ENCODE measurements around the gene GRB10. TPM values are rescaled to one million over a fixed set of nuclear protein-coding genes. Genes with fewer than 3 reads are reported as not detected.

GRB10 gene
- total RNA-seq, 3 donors from 2014 or later: 56.8 to 71.1 (median 61.2) TPM

DNA sequence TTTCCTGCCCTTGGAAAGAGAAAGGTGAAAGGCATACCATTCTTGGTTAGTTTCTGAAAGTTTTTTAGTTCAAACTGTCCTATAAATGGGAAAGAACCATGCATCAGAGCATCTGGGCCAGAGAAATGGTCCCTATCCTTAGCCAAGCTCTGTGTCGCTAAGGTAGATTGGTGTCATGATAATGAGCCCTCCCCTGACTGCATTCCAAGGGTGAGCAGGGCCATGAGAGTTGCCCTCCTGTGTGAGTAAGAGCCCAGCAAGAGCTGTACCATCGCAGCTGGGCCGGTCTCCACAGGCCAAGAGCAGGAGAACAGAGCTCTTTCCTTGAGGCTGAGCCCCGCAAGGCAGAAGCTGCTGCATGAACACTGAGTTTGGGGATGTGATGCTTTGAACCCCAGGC, 30.3 kb downstream of the GRB10 start:
- Histone ChIP-seq H3K9me3 (no peaks in the 10 kb centered on the region), H3K27me3 (no peaks in the 10 kb centered on the region), H3K27ac (no peak overlapping the region), H3K36me3 (no peaks in the 10 kb centered on the region), H3K4me3 (no peak overlapping the region), H3K4me1 (no peaks in the 10 kb centered on the region)
- intact Hi-C loops (cut with DNase I; ENCODE audit: low total_unique reads): no loop called here
- DNase-seq (ENCODE audit: low spot score in 2 of 2): no peak
- TF ChIP-seq POLR2AphosphoS5 (IDR thresholded peaks at IDR 0.05): no peak
- TF ChIP-seq, protein P1, sequence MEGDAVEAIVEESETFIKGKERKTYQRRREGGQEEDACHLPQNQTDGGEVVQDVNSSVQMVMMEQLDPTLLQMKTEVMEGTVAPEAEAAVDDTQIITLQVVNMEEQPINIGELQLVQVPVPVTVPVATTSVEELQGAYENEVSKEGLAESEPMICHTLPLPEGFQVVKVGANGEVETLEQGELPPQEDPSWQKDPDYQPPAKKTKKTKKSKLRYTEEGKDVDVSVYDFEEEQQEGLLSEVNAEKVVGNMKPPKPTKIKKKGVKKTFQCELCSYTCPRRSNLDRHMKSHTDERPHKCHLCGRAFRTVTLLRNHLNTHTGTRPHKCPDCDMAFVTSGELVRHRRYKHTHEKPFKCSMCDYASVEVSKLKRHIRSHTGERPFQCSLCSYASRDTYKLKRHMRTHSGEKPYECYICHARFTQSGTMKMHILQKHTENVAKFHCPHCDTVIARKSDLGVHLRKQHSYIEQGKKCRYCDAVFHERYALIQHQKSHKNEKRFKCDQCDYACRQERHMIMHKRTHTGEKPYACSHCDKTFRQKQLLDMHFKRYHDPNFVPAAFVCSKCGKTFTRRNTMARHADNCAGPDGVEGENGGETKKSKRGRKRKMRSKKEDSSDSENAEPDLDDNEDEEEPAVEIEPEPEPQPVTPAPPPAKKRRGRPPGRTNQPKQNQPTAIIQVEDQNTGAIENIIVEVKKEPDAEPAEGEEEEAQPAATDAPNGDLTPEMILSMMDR (IDR thresholded peaks at IDR 0.05): no peak
- no peak for TF ChIP-seq POLR2A (IDR thresholded peaks at IDR 0.05)

DNA sequence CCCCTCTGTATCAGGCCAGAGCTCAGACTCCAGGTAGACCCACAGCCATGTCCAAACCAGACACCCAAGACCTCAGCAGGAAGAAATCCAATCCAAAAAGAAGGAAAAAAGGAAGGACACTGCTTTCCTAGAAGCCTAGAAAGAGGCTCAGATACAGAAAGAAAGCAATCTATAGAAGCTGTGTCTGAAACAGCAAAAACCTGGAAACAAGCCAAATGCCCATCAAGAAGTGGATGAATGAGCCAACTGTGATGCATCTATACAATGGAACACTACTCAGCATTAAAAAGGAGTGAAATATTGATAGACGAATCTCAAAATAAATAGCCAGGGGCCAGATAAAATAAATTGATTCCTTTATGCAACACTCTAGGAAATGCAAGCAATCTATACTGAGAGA, 31.6 kb downstream of the GRB10 start:
- no peak overlapping the region for H3K27ac ChIP-seq
- no peaks in the 10 kb centered on the region for H3K4me1 ChIP-seq
- H3K4me3 ChIP-seq: no peak overlapping the region
- intact Hi-C loops (cut with DNase I; ENCODE audit: low total_unique reads): no loop called here
- TF ChIP-seq POLR2AphosphoS5 (IDR thresholded peaks at IDR 0.05) (no peak), POLR2A (IDR thresholded peaks at IDR 0.05) (no peak)
- TF ChIP-seq, protein P1 (IDR thresholded peaks at IDR 0.05): no peak
- H3K9me3 ChIP-seq: no peaks in the 10 kb centered on the region
- no peaks in the 10 kb centered on the region for H3K27me3 ChIP-seq
- H3K36me3 ChIP-seq: no peaks in the 10 kb centered on the region
- no peak for DNase-seq (ENCODE audit: low spot score in 2 of 2)

DNA sequence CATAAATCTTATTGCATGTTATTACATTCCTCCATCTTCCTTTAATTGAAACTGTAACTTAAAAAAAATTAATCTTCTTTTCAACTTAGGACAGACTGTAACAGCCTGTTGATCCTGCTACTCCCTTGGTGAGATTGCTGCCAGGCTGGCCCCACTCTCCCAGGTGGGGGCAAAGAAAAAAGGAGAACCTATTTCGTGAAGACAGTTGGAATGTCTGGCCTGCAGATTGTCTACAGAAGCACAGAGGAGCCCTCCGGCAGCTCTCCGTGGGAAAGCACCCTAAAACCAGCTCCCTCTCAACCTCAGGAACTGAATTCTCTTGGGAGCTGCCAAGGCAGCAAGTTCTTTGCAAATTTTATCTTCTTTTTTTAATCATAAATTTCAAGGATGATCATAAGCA, 32.8 kb downstream of the GRB10 start:
- Histone ChIP-seq H3K4me1 (no peaks in the 10 kb centered on the region), H3K27ac (no peak overlapping the region), H3K36me3 (no peaks in the 10 kb centered on the region), H3K4me3 (no peak overlapping the region), H3K9me3 (no peaks in the 10 kb centered on the region), H3K27me3 (no peaks in the 10 kb centered on the region)
- TF ChIP-seq POLR2A (IDR thresholded peaks at IDR 0.05) (no peak), POLR2AphosphoS5 (IDR thresholded peaks at IDR 0.05) (no peak)
- TF ChIP-seq, protein P1 (IDR thresholded peaks at IDR 0.05): no peak
- intact Hi-C loops (cut with DNase I; ENCODE audit: low total_unique reads): no loop called here
- DNase-seq (ENCODE audit: low spot score in 2 of 2): no peak

DNA sequence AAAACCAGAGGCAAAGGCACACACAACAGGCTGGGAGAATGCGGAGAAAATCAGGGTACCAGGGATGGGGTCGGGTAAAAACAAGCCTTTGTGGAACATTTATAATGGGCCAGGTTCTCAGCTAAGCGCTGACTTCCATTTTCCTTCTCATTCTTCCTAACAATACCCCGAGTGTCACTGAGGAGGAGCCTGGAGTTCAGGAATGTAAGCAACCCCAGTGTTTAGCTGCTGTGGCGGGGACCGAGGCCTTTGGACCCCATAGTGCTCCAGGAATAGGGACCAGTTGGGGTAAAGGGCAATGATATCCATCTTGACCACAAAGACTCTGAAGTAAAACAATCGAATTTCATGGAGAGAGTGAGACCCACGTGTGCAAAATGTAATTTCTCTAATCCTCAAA, 34.2 kb downstream of the GRB10 start:
- intact Hi-C loops (cut with DNase I; ENCODE audit: low total_unique reads): no loop called here
- Histone ChIP-seq H3K4me3 (no peak overlapping the region), H3K27ac (no peak overlapping the region), H3K36me3 (no peaks in the 10 kb centered on the region), H3K4me1 (no peaks in the 10 kb centered on the region), H3K9me3 (no peaks in the 10 kb centered on the region), H3K27me3 (no peaks in the 10 kb centered on the region)
- TF ChIP-seq, protein P1 (IDR thresholded peaks at IDR 0.05): no peak
- TF ChIP-seq POLR2AphosphoS5 (IDR thresholded peaks at IDR 0.05): no peak
- TF ChIP-seq POLR2A (IDR thresholded peaks at IDR 0.05): no peak
- DNase-seq (ENCODE audit: low spot score in 2 of 2): no peak

DNA sequence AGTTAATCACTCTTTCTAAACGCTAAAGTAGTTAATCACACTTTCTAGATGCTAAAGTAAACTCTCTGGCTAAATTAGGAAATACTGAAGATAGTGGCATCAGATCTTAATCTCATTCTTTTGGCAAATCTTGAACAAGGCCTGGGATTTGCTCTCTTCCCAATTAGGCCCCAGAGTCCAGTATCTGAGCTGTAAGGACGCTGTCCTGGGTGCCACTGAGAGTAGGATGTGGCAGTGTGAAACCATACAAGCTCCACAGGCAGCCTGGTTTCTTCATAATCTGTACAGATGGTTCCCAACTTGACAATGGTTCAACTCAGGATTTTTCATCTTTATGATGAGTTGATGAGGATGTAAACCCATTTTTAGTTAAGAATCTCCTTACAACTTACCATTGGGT, 36.9 kb downstream of the GRB10 start:
- no peaks in the 10 kb centered on the region for H3K36me3 ChIP-seq
- intact Hi-C loops (cut with DNase I; ENCODE audit: low total_unique reads): no loop called here
- no peak for TF ChIP-seq POLR2A (IDR thresholded peaks at IDR 0.05)
- TF ChIP-seq POLR2AphosphoS5 (IDR thresholded peaks at IDR 0.05): no peak
- TF ChIP-seq, protein P1 (IDR thresholded peaks at IDR 0.05): no peak
- no peaks in the 10 kb centered on the region for H3K27me3 ChIP-seq
- H3K27ac ChIP-seq: no peak overlapping the region
- H3K4me1 ChIP-seq: no peaks in the 10 kb centered on the region
- DNase-seq (ENCODE audit: low spot score in 2 of 2): no peak
- H3K4me3 ChIP-seq: no peak overlapping the region
- no peaks in the 10 kb centered on the region for H3K9me3 ChIP-seq

Measured in breast epithelium (tissue), 4 donors.